CD1c-positive myeloid dendritic cell (primary cell): ENCODE measurements around the gene NAV3.

Experiments
- DNase-seq: peaks from one replicate; pipeline ENCODE4 v3.0.0-alpha.2; 2016; ENCODE audit errors: extremely low spot score

NAV3 gene

GRCh38 chr12:78187741-78188140 lies 357.0 kb downstream of the NAV3 start:
- no peak for DNase-seq

- DNase-seq = no peak
Measured at GRCh38 chr12:78189656-78190055, 359.0 kb downstream of the NAV3 start.

- DNase-seq = no peak
Measured at GRCh38 chr12:78191611-78192010, 360.9 kb downstream of the NAV3 start.

- DNase-seq = no peak
Measured at GRCh38 chr12:78192979-78193378, 362.3 kb downstream of the NAV3 start.

GRCh38 chr12:78194448-78194847 lies 363.8 kb downstream of the NAV3 start:
- DNase-seq = no peak

DNA sequence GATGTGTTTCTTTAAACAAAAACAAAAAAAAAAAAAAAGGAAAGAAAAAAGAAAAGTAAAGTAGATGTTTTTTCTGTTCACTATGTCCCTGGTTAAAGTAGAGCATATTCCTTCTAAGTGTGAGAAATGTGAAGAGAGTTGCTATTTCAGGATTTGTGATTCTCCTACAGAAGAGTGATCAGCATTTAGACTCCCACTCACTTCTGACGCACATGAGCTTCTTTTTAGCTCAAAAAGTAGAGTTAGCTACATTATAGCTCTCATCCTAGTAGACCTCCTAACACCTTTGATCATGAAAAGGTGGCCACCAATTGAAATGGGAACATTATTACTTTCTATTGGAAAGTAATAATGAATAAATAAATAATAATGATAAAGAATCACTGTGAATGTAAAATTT lies 368.2 kb downstream of the NAV3 start:
- DNase-seq = no peak

GRCh38 chr12:78199926-78200325 lies 369.2 kb downstream of the NAV3 start:
- DNase-seq = no peak

DNA sequence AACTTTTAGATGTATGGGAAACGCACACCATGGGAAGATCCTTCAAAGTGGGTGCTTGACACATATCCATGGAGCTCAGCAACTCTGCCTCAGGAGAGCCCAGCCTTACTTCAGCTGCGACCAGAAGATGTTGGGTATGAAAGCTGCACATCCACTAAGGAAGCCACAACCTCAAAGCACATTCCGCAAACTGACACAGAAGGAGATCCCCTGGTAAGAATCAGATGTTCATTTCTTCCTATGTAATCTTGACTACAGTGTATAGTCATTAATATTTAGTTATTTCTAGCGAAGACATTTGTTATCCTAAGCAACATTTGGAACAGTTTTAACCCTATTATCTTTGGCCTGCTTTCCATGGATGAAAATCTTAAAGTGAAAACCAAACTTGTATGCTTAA lies 374.2 kb downstream of the NAV3 start:
- no peak for DNase-seq

GRCh38 chr12:78208092-78208491 lies 377.4 kb downstream of the NAV3 start:
- DNase-seq = no peak

DNA sequence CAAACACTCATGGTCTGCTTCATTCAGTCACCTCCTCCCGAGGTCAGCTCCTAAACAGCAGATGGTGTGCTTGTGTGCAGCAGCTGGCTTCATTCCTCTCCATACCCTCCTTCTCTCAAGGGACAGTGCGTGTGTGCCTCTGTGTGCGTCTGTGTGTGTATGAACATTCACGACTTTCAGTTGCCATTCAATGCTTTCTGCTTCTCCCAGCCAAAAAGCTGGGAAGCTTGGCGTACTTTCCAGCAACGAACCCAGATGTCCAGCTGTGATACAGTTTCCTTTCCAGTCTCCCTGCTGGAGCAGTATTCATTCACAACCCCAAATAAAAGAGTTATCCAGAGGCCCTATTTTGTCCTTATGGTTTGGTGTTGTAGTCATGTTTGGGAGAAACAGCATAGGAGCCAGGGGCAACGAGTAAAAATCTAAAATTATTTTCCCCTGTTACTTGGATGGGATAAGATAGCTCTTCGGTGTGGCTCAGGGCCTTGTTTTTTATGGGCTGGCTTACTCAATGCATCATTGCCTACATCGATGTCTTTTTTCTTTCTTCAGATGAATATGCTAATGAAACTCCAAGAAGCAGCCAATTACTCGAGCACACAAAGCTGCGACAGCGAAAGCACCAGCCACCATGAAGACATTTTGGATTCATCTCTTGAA lies 379.3 kb downstream of the NAV3 start:
- no peak for DNase-seq

- DNase-seq = no peak
Measured at GRCh38 chr12:78210506-78210860, 379.8 kb downstream of the NAV3 start.

- DNase-seq = no peak
Measured at GRCh38 chr12:78210894-78211302, 380.2 kb downstream of the NAV3 start.

GRCh38 chr12:78220811-78221210 lies 390.1 kb downstream of the NAV3 start:
- DNase-seq = no peak

DNA sequence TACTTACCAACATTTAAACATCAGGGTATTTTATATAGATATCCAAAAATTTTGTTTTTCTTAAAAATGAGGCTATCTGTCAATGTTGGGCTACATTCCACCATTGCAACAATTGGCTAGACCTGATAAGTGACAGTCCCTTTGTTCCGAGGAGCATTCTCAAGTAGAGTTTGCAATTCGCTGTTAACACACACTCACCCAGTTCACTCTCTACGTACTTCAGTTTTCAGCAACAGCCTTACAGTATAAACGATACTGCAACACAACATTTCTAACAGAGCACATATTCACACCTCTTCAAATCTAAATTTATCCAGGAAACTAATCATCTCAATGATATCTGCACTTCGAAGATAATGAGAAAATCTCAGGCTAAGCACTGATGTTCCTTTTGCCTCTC lies 393.5 kb downstream of the NAV3 start:
- no peak for DNase-seq

DNA sequence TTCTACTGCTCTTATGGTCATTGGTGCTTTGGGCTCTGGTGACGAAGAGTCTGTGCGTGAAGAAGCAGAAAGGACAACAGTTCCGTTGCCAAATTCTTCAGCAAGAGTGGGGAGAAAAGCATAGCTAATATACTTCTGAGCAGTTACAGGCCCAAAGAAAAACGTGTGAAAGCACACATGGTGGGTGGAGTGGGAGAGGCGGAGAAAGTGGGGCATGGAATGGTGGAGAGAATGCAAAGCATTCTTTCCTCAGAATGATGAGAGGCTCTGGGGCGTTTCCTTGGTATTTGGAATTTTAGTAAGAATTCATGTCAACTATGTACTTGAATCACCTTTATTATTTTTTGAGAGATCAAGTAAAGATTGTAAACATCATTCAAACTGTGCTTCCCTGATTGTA lies 396.1 kb downstream of the NAV3 start:
- DNase-seq = no peak

- DNase-seq = peak; percentile 26
Measured at GRCh38 chr12:78229591-78230101, 399.0 kb downstream of the NAV3 start.

DNA sequence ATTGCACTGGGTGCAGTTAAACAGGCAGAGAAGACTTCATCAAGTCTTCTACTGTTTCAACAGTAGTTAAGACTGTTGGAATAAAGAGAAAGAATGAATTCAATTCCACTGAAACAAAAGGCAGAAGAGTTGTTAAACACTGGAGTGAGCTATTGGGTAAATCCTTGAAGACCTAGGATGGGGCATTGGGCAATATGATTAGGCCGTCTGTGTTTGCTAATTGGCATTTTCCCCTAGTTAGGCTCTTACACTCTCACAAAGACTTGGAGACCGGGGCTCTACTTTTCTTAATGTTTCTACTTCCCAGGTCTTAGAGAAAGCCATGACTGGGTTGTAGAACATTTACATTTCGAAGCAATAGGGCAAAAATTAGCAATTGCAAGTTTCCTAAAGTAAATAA lies 402.1 kb downstream of the NAV3 start:
- DNase-seq = no peak

DNA sequence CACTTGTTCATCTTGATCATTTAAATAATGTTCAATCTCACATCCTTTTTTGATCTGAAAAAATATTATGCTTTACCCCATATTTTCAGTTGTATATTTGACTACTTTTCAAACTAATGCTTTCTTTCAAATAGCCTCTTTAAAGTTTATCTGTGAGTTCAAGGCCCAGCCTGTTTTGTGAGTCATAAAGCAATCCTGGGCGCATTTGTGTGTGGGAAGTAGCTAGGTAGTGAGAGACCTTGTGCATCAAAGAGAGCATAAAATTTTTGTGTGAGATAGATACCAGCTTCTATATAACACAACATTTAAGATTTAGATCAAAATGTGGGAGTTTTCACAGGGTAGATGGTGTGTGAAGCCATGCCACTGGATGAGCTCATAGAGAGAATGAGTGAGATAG lies 405.6 kb downstream of the NAV3 start:
- no peak for DNase-seq

DNA sequence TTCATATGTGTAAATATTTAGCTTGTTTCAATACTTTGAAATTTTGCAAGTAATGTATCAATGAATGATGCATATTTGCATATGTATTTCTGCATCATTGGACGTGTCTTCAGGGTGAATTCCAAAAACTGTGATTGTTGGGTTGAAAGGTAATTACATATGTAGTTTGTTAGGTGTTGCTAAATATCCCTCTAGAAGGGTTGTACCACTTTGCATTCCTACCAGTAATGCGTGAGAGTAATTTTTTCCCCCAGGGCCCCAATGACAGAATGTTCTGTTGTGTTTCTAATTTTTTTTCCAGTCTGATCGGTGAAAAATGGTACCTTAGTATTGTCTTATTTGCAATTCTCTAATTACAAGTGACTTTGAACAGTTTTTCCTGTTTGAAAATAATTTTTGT lies 408.9 kb downstream of the NAV3 start:
- DNase-seq = no peak

DNA sequence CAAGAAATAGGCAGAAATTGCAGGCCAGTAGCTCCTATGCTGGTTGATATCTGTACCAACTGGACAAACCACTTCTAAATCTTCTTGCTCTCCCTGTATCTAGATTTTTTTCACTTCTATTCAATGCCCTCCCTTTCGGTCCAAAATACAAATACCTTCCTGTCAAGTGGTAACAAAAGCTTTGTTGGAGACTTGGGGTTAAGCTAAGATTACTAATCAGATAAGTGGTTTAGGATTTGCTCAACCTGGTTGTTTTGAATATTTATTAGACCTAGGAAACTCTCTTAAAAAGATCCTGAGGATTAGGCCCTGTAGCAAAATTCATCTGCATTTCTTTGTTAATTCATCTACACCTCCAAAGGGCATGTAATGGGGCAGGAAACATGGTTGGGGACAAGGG lies 410.1 kb downstream of the NAV3 start:
- no peak for DNase-seq

- DNase-seq = no peak
Measured at GRCh38 chr12:78241446-78241845, 410.8 kb downstream of the NAV3 start.

DNA sequence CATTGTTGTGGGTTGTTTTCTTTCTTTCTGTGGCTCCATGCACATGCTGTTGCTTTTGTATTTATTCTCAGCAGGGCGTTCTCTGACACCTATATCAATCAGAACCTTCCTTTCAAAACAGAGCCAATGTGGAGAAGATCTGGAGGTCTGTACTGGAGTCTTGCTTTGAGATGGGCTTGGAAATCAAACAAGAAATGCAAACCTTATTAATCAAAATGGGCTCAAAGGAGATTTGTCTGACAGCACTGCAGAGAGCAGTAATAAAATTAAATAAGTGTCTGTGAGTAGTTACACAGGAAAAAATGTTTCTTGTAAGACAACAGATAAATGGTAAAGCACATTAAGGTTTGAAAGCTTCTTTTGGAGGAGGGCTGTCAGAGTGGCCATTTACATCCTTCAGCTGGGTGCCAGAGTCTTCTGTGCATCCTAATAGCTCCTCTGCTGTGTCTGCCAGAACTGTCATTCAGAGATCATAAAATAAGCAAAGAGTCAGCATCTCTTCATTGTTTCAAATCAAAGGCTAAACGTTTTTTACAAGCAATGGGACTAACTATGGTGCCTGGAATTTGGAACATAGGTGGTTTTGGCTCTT lies 414.3 kb downstream of the NAV3 start:
- no peak for DNase-seq

DNA sequence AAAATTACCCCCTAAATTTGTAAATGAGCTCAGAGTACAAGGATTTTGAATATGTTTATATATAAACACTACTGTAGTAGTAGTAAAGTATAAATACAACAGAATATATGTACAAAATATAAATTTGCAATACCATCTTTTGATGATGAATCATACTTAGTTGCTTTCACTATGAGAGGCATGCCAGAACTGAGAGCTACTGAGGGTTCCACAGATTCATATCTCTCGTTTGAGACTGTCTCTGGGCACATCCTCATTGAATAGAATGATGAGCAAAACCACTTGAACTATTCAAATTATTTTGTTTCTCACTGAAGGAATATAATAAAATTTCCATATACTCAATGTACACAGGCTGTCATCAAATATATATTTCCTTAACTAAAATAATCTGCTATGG lies 417.6 kb downstream of the NAV3 start:
- DNase-seq = no peak

DNA sequence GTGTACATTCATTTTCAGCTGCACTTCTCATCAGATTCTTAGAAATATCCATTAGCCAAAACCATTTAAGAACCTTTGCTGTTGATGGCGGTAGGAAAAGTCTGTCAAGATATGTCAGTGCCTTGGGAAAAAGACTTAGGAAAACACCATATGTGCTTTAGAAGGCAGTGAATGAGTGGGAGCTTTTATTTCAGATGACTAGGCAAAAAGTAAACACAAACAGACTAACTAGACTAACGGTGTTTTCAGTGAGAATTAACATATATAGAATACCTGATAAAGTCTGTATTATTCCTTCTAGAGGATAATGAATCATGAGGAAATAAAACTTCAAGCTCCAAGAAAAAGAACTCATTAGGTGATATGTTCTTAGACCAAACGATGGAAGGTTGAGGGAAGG lies 418.9 kb downstream of the NAV3 start:
- no peak for DNase-seq
